ENCODE results near the gene RTBDN.
A peak's percentile ranks its signal among the peaks of the same experiment; 100 is the strongest.

Gene RTBDN

DNA sequence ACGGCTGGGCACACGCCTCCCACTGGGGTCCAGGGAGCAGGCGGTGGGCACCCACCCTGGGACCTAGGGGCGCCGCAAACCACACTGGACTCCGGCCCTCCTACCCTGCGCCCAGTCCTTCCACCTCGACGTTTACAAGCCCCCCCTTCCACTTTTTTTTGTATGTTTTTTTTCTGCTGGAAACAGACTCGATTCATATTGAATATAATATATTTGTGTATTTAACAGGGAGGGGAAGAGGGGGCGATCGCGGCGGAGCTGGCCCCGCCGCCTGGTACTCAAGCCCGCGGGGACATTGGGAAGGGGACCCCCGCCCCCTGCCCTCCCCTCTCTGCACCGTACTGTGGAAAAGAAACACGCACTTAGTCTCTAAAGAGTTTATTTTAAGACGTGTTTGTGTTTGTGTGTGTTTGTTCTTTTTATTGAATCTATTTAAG is 41.5 kb downstream of the RTBDN start:
- peak overlapping the region; percentile 91 for H3K4me3 ChIP-seq (replicated peaks; ENCODE audit: insufficient read depth, low read length)
- DNase-seq (ENCODE audit: low read depth in 1 of 2, low spot score in 1 of 2) = no peak
- no peaks in the 10 kb centered on the region for H3K27me3 ChIP-seq (ENCODE audit: insufficient read depth, poor library complexity, severe bottlenecking)
- TF ChIP-seq GABPA (IDR thresholded peaks at IDR 0.05; ENCODE audit: low read depth) (no peak), POLR2AphosphoS5 (IDR thresholded peaks at IDR 0.05; ENCODE audit: low read depth) (no peak), SPI1 (IDR thresholded peaks at IDR 0.05; ENCODE audit: borderline replicate concordance, low read depth) (no peak)
- TF ChIP-seq, protein P1, sequence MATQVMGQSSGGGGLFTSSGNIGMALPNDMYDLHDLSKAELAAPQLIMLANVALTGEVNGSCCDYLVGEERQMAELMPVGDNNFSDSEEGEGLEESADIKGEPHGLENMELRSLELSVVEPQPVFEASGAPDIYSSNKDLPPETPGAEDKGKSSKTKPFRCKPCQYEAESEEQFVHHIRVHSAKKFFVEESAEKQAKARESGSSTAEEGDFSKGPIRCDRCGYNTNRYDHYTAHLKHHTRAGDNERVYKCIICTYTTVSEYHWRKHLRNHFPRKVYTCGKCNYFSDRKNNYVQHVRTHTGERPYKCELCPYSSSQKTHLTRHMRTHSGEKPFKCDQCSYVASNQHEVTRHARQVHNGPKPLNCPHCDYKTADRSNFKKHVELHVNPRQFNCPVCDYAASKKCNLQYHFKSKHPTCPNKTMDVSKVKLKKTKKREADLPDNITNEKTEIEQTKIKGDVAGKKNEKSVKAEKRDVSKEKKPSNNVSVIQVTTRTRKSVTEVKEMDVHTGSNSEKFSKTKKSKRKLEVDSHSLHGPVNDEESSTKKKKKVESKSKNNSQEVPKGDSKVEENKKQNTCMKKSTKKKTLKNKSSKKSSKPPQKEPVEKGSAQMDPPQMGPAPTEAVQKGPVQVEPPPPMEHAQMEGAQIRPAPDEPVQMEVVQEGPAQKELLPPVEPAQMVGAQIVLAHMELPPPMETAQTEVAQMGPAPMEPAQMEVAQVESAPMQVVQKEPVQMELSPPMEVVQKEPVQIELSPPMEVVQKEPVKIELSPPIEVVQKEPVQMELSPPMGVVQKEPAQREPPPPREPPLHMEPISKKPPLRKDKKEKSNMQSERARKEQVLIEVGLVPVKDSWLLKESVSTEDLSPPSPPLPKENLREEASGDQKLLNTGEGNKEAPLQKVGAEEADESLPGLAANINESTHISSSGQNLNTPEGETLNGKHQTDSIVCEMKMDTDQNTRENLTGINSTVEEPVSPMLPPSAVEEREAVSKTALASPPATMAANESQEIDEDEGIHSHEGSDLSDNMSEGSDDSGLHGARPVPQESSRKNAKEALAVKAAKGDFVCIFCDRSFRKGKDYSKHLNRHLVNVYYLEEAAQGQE (IDR thresholded peaks at IDR 0.05; ENCODE audit: insufficient replicate concordance, low read depth) = no peak
- TF ChIP-seq, protein P2, sequence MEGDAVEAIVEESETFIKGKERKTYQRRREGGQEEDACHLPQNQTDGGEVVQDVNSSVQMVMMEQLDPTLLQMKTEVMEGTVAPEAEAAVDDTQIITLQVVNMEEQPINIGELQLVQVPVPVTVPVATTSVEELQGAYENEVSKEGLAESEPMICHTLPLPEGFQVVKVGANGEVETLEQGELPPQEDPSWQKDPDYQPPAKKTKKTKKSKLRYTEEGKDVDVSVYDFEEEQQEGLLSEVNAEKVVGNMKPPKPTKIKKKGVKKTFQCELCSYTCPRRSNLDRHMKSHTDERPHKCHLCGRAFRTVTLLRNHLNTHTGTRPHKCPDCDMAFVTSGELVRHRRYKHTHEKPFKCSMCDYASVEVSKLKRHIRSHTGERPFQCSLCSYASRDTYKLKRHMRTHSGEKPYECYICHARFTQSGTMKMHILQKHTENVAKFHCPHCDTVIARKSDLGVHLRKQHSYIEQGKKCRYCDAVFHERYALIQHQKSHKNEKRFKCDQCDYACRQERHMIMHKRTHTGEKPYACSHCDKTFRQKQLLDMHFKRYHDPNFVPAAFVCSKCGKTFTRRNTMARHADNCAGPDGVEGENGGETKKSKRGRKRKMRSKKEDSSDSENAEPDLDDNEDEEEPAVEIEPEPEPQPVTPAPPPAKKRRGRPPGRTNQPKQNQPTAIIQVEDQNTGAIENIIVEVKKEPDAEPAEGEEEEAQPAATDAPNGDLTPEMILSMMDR (IDR thresholded peaks at IDR 0.05; ENCODE audit: insufficient read depth, low read length) = no peak
- peak overlapping the region; percentile 95 for H3K27ac ChIP-seq (replicated peaks)

DNA sequence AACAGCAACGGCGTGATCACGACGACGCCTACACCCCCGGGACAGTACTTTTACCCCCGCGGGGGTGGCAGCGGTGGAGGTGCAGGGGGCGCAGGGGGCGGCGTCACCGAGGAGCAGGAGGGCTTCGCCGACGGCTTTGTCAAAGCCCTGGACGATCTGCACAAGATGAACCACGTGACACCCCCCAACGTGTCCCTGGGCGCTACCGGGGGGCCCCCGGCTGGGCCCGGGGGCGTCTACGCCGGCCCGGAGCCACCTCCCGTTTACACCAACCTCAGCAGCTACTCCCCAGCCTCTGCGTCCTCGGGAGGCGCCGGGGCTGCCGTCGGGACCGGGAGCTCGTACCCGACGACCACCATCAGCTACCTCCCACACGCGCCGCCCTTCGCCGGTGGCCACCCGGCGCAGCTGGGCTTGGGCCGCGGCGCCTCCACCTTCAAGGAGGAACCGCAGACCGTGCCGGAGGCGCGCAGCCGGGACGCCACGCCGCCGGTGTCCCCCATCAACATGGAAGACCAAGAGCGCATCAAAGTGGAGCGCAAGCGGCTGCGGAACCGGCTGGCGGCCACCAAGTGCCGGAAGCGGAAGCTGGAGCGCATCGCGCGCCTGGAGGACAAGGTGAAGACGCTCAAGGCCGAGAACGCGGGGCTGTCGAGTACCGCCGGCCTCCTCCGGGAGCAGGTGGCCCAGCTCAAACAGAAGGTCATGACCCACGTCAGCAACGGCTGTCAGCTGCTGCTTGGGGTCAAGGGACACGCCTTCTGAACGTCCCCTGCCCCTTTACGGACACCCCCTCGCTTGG is 42.1 kb downstream of the RTBDN start:
- Histone ChIP-seq H3K4me3 (replicated peaks; ENCODE audit: insufficient read depth, low read length) (peak overlapping the region; percentile 91), H3K27me3 (ENCODE audit: insufficient read depth, poor library complexity, severe bottlenecking) (no peaks in the 10 kb centered on the region), H3K27ac (replicated peaks) (peak overlapping the region; percentile 95)
- DNase-seq (ENCODE audit: low read depth in 1 of 2, low spot score in 1 of 2) = peak in 1 of 2 experiments; percentile 86
- peak; percentile 77 for TF ChIP-seq GABPA (IDR thresholded peaks at IDR 0.05; ENCODE audit: low read depth)
- TF ChIP-seq, protein P2 (IDR thresholded peaks at IDR 0.05; ENCODE audit: insufficient read depth, low read length) = no peak
- peak; percentile 31; the same call in 1 of the 2 replicates for TF ChIP-seq SPI1 (IDR thresholded peaks at IDR 0.05; ENCODE audit: borderline replicate concordance, low read depth)

DNA sequence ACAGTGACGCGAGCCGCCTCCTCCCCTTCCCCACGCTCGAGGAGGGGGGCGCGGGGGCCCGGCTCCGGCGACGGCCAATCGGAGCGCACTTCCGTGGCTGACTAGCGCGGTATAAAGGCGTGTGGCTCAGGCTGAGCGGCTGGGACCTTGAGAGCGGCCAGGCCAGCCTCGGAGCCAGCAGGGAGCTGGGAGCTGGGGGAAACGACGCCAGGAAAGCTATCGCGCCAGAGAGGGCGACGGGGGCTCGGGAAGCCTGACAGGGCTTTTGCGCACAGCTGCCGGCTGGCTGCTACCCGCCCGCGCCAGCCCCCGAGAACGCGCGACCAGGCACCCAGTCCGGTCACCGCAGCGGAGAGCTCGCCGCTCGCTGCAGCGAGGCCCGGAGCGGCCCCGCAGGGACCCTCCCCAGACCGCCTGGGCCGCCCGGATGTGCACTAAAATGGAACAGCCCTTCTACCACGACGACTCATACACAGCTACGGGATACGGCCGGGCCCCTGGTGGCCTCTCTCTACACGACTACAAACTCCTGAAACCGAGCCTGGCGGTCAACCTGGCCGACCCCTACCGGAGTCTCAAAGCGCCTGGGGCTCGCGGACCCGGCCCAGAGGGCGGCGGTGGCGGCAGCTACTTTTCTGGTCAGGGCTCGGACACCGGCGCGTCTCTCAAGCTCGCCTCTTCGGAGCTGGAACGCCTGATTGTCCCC is 42.9 kb downstream of the RTBDN start, which contains the start of gene JUNB:
JUNB (plus strand) TSS at position 142 of the 706 bp plus-strand sequence; CDS start at position 428, 286 bp downstream.
- Histone ChIP-seq H3K27me3 (ENCODE audit: insufficient read depth, poor library complexity, severe bottlenecking) (no peaks in the 10 kb centered on the region), H3K27ac (replicated peaks) (peak within 1 kb of the TSS; percentile 95), H3K4me3 (replicated peaks; ENCODE audit: insufficient read depth, low read length) (peak within 1 kb of the TSS; percentile 91)
- TF ChIP-seq SPI1 (IDR thresholded peaks at IDR 0.05; ENCODE audit: borderline replicate concordance, low read depth) (peak; percentile 53; the same call in 1 of the 2 replicates), GABPA (IDR thresholded peaks at IDR 0.05; ENCODE audit: low read depth) (no peak), POLR2AphosphoS5 (IDR thresholded peaks at IDR 0.05; ENCODE audit: low read depth) (peak; percentile 100)
- TF ChIP-seq, protein P2 (IDR thresholded peaks at IDR 0.05; ENCODE audit: insufficient read depth, low read length) = no peak
- TF ChIP-seq, protein P1 (IDR thresholded peaks at IDR 0.05; ENCODE audit: insufficient replicate concordance, low read depth) = peak; percentile 78
- DNase-seq (ENCODE audit: low read depth in 1 of 2, low spot score in 1 of 2) = peak; percentile 96 to 97

Data from HL-60 (cell line).